ENCODE data around the gene NFATC1.

NFATC1 gene

GRCh38 chr18:79397830-79398761 lies 2.4 kb downstream of the NFATC1 start:
- in situ Hi-C loops (cut with HindIII; ENCODE audit: low sequenced_read_pairs), result no loop called here
- TF ChIP-seq, protein P1, sequence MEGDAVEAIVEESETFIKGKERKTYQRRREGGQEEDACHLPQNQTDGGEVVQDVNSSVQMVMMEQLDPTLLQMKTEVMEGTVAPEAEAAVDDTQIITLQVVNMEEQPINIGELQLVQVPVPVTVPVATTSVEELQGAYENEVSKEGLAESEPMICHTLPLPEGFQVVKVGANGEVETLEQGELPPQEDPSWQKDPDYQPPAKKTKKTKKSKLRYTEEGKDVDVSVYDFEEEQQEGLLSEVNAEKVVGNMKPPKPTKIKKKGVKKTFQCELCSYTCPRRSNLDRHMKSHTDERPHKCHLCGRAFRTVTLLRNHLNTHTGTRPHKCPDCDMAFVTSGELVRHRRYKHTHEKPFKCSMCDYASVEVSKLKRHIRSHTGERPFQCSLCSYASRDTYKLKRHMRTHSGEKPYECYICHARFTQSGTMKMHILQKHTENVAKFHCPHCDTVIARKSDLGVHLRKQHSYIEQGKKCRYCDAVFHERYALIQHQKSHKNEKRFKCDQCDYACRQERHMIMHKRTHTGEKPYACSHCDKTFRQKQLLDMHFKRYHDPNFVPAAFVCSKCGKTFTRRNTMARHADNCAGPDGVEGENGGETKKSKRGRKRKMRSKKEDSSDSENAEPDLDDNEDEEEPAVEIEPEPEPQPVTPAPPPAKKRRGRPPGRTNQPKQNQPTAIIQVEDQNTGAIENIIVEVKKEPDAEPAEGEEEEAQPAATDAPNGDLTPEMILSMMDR (IDR thresholded peaks at IDR 0.05; ENCODE audit: low read depth, low read length, missing control alignments), result no peak
- H3K4me3 ChIP-seq (ENCODE audit: low read depth, low read length), result no peak overlapping the region
- no peak for DNase-seq (ENCODE audit: low read depth)

- DNase-seq (ENCODE audit: low read depth), result no peak
- TF ChIP-seq, protein P1 (IDR thresholded peaks at IDR 0.05; ENCODE audit: low read depth, low read length, missing control alignments), result no peak
- in situ Hi-C loops (cut with HindIII; ENCODE audit: low sequenced_read_pairs), result loop anchor here (5.0 kb wide), 3 partner anchors 38 to 103 kb away; no protein-coding TSS in a partner anchor
- H3K4me3 ChIP-seq (ENCODE audit: low read depth, low read length), result peak overlapping the region; percentile 43
Observed at GRCh38 chr18:79399275-79400081, 3.7 kb downstream of the NFATC1 start.

DNA sequence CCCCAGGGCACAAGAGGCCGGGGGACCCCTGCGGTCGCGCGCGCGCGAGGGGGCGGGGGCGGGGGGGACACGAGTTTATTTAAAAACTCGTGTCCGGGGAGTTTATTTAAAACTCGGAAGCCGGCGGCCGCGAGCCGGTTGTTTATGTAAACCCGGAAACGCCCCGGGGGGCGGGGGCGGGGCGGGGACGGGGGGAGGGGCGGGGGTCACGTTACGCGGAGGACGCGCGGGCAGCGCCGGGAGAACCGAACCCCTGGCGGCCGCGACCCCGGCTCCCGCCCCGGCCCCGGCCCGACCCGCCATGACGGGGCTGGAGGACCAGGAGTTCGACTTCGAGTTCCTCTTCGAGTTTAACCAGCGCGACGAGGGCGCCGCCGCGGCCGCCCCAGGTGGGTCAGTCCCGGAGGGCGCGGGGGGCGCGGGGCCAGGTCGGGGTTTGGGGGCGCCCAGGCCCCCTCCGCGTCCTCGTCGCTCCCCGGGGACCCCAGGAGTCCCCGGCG lies 4.4 kb downstream of the NFATC1 start:
- TF ChIP-seq, protein P1 (IDR thresholded peaks at IDR 0.05; ENCODE audit: low read depth, low read length, missing control alignments), result no peak
- in situ Hi-C loops (cut with HindIII; ENCODE audit: low sequenced_read_pairs), result loop anchor here (5.0 kb wide), 3 partner anchors 37 to 102 kb away; no protein-coding TSS in a partner anchor
- H3K4me3 ChIP-seq (ENCODE audit: low read depth, low read length), result peak overlapping the region; percentile 43
- DNase-seq (ENCODE audit: low read depth), result no peak

- peak overlapping the region; percentile 43 for H3K4me3 ChIP-seq (ENCODE audit: low read depth, low read length)
- TF ChIP-seq, protein P1 (IDR thresholded peaks at IDR 0.05; ENCODE audit: low read depth, low read length, missing control alignments), result no peak
- no peak for DNase-seq (ENCODE audit: low read depth)
- in situ Hi-C loops (cut with HindIII; ENCODE audit: low sequenced_read_pairs), result loop anchor here (5.0 kb wide), 3 partner anchors 37 to 102 kb away; no protein-coding TSS in a partner anchor
Observed at GRCh38 chr18:79400591-79401381, 5.1 kb downstream of the NFATC1 start.

GRCh38 chr18:79401494-79402208 lies 5.9 kb downstream of the NFATC1 start:
- H3K4me3 ChIP-seq (ENCODE audit: low read depth, low read length), result no peak overlapping the region
- no peak for DNase-seq (ENCODE audit: low read depth)
- in situ Hi-C loops (cut with HindIII; ENCODE audit: low sequenced_read_pairs), result loop anchor here (5.0 kb wide), 3 partner anchors 36 to 101 kb away; no protein-coding TSS in a partner anchor
- TF ChIP-seq, protein P1 (IDR thresholded peaks at IDR 0.05; ENCODE audit: low read depth, low read length, missing control alignments), result no peak

Measured in astrocyte of the cerebellum (primary cell).